GM19239 (cell line): ENCODE measurements around the gene SCT.

ENCODE experiments used
- DNase-seq: peaks from one replicate; pipeline ENCODE4 v3.0.0; 2011; ENCODE audit warnings: low spot score; ENCODE audit not compliant: insufficient read length
- FAIRE-seq: peaks from 2 replicates; lab custom pipeline; 2011; peaks lifted over from hg19 to GRCh38; lab: Jason Lieb, UNC

SCT gene

GRCh38 chr11:623999-624704 lies 2.8 kb downstream of the SCT start:
- FAIRE-seq (no peak), DNase-seq (no peak)

GRCh38 chr11:623349-623869 lies 3.6 kb downstream of the SCT start:
- FAIRE-seq (no peak), DNase-seq (no peak)

- DNase-seq = no peak
- no peak for FAIRE-seq
These were observed 5.1 kb downstream of the SCT start for GRCh38 chr11:621838-622237.

- no peak for FAIRE-seq
- no peak for DNase-seq
These were observed 5.8 kb downstream of the SCT start for GRCh38 chr11:620935-621814.

- DNase-seq = no peak
- FAIRE-seq = no peak
These were observed 6.8 kb downstream of the SCT start for GRCh38 chr11:620201-620600.

- no peak for FAIRE-seq
These were observed 7.3 kb downstream of the SCT start for GRCh38 chr11:619628-620050.

GRCh38 chr11:618856-619627 lies 7.9 kb downstream of the SCT start:
- DNase-seq (no peak), FAIRE-seq (no peak)

More at GRCh38 chr11:619628-620050, 7.3 kb downstream of the SCT start:
- DNase-seq = no peak

- DNase-seq = no peak
- FAIRE-seq = no peak
These were observed 8.9 kb downstream of the SCT start for GRCh38 chr11:617912-618682.

- FAIRE-seq (no peak), DNase-seq (no peak)
These were observed 9.6 kb downstream of the SCT start for GRCh38 chr11:617199-617911.

- DNase-seq = no peak
- FAIRE-seq = no peak
These were observed 10.4 kb downstream of the SCT start for GRCh38 chr11:616320-617198.

GRCh38 chr11:615504-616319 lies 11.3 kb downstream of the SCT start, which contains the start of gene IRF7:
Gene IRF7, minus strand, starts transcription at chr11:615950. Its CDS starts 586 bp downstream, at chr11:615364.
- FAIRE-seq = peak; percentile 99
- DNase-seq = peak; percentile 98

- FAIRE-seq (no peak), DNase-seq (no peak)
These were observed 12.1 kb downstream of the SCT start for GRCh38 chr11:614623-615503.

- FAIRE-seq = no peak
- DNase-seq = no peak
These were observed 12.9 kb downstream of the SCT start for GRCh38 chr11:614021-614622.

- no peak for DNase-seq
- FAIRE-seq = peak; percentile 68
These were observed 13.5 kb downstream of the SCT start for GRCh38 chr11:613369-613968.

- FAIRE-seq (no peak), DNase-seq (no peak)
These were observed 14.1 kb downstream of the SCT start for GRCh38 chr11:612961-613300.
